HL-60/S4 treated with retinoic acid at 250 ng/mL for 4 days and 3 days (cell line): ENCODE results near the gene LUZP4.
"Not testable (repeated sequence)": the region's sequence is repeated elsewhere in the genome, so short reads cannot be mapped to it uniquely, and the experiment has no call there.

Experiments
- in situ Hi-C: fragments of 300-500 bp; cut with MboI; formaldehyde crosslinking; loops from 2 replicates; pipeline ENCODE4 v1.7.0; 2022; ENCODE audit warnings: low sequenced_read_pairs

Gene LUZP4, protein sequence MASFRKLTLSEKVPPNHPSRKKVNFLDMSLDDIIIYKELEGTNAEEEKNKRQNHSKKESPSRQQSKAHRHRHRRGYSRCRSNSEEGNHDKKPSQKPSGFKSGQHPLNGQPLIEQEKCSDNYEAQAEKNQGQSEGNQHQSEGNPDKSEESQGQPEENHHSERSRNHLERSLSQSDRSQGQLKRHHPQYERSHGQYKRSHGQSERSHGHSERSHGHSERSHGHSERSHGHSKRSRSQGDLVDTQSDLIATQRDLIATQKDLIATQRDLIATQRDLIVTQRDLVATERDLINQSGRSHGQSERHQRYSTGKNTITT

DNA sequence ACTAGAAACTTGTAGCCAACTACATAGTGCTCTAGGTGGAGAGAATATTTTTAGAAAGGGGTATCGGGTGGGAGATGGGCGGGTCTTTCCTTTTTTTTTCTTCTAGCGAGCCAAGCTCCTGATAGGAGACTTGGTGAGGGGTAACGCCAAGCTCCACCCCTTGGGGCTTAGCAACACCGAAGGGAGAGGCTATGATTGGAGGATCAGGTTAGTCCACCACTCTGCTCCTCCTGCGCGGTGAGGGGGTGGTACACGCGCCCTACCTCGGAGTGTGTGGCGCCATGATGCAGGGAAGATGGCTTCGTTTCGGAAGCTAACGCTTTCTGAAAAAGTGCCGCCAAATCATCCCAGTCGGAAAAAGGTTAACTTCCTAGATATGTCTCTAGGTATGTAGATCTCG lies at the start of gene LUZP4:
TSS of gene LUZP4 (plus strand) at position 251 of the 400 bp plus-strand sequence. CDS start at position 296, 45 bp downstream.
- in situ Hi-C loops = no loop called here

DNA sequence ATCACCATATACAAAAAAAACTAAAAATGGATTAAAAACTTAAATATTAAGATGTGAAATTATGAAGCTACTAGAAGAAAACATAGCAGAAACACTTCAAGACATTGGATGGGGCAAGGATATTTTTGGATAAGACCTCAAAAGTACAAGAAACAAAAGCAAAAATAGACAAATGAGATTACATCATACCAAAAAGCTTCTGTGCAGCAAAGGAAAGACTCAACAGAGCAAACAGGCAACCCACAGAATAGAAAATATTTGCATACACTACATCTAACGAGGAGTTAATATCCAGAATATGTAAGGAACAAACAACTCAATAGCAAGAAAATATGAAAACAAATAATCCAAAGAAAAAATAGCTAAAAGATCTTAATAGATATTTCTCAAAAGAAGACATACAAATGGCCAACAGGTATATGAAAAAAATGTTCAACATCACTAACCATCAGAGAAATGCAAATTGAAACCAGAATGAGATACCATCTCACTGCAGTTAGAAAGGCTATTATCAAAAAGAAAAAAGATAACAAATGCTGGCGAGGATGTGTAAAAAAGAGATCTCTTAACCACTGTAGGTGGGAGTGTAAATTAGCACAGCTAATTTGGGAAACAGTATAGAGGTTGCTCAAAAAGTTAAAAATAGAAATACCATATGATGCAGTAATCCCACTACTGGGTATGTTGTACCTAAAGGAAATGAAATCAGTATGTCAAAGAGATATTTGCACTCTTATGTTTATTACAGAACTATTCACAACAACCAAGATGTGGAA lies 37.9 kb upstream of the LUZP4 start:
- in situ Hi-C loops = no loop called here

DNA sequence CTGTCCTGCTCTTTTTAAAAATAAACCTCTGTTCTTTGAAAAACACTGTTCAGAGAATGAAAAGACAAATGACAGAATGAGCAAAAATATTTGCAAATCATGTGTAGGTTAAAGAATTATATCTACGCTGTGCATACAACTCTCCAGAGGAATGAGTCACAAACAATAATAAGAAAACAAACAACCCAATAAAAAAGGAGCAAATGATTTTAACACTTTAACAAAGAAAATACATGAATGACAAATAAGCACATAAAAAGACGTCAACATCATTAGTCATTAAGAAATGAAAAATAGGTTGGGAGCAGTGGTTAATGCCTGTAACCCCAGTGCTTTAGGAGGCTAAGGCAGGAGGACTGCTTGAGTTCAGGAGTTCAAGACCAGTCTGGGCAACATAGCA lies 34.5 kb upstream of the LUZP4 start:
- in situ Hi-C loops = no loop called here

DNA sequence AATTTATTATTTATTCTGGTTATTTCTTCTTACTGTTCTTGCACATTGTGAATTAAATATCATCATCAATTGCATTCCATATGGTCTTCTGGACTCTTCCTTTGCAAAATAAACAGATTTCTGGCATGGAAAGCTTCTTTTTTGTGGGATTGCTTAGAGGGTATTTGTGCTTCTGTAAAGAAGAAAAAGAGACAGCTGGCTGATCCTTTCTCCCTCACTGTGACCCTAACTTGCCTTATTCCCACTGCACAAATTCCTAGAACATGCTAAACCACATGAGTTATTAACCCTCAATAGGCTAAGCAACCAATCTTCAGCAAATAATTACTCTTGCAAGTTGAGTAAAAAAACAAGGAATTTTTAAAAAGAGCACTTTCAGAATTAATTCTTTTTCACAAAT lies 31.8 kb upstream of the LUZP4 start:
- in situ Hi-C loops = no loop called here

DNA sequence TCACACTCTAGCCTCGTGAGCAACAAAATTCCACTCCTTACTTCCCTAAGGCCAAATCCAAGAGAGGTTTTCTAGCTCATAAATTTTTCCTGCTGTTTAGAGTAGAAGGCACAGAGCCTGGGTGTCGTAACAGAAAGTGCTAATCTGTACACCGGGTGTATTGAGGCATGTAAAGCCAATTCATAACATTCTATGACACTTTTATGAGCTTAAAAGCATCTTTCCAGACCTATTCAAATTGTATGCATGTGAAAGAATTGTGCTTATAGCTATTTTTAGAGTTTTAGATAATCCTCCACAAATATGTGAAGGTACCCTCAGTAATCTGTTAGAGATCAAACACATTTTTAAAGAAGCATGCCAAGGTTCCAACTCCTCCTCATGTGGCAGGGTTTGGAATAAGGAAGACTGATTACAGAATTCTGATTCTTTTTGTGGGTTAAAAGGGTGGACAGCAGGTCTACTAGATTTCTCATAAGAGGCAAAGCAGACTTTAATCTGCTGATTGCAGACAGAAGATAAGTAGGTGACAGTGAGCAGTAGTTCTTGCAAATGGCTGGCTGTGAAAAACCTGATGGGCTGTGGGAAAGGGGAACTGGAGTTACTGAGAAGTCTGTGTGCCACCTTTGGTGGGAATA lies 30.2 kb upstream of the LUZP4 start:
- in situ Hi-C loops = no loop called here

DNA sequence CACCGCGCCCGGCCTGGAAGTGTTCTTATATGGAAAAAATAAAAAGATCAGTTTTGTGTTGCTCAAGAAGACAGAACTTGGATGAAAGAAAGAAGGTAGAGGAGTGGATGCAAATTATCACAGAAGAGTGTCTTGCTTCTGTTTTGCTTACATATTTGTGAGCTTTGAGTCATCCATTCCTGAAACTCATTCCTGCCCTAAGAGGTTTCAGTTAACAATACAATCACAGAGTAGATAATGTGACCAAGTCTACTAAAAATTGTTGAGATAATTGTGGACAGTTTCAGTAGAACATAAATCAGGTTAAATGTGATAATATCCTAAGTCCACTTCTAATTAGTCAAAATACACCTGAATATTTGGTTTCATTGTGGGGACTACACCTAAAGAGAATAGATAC lies 29.2 kb upstream of the LUZP4 start:
- in situ Hi-C loops = no loop called here

DNA sequence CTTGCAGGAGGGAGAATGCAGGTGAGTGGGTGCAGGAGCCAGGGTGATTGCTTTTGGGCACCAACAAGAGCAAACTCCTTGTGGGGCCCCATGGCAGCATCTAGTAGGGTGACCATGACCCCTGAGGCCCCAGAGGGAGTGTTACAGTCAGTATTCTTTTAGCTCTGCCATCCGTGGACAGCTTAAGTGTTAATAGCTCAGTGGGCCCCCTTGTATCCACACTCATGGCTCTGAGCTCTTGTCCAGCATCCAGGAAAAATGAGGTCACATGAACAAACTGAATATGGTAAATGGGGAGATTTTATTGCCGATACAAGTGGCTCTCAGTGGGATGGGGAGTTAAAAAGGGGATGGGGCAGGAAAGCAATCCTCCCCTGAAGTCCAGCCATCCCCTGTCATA lies 28.4 kb upstream of the LUZP4 start:
- in situ Hi-C loops = no loop called here

DNA sequence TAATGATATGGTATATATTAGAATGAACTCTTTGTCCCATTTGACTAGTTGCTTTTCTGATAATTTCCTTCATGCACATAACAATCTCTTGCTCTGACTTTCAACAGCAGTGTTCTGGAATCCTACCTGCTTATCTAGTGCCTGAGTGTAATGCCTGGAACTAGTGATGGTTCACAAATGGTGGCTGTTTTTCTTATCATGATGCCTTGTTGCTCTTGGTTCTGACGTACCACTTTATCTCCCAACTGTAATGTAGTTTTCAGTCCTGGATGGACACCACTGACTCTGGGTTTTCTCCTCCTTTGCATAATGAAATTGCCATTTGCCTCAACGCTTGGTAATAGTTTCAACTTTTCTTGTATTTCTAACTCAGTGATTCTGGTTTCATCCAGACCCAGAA lies 25.5 kb upstream of the LUZP4 start:
- in situ Hi-C loops = no loop called here

DNA sequence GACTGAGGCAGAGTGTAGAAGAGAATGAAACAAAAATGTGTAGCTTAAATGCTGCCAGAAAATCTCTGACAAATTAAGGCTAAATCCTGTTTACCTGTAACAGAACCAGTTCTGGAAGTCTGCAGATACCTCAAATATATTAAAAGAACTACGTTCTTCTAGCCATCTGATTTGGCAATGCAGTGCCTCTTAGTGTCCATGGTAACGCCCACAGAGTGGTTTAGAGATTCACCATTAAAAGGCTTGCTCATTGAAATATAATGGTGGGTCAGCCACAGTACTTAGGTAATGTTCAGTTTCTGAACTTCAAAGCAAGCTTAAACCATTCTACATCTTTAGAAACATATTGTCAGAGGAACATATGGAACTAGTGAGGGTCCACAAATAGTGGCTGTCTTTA lies 23.2 kb upstream of the LUZP4 start:
- in situ Hi-C loops = no loop called here

DNA sequence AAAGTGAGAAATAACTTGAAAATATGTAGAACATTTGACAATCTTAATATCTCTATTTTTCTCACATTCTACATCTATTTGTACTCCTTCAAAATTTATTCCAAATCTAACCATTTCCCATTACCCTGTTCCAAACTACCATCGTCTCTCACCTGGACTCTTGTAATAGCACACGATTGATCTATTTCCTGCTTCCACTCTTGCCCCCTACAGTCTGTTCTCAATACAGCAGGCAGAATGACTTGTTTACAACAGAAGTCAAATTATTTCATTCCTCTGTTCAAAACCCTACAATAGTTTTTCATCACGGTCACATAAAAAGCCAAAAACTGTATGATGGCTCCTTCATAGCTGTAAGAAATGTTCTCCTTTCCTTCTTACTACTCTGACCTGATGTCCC lies 21.1 kb upstream of the LUZP4 start:
- in situ Hi-C loops = no loop called here

DNA sequence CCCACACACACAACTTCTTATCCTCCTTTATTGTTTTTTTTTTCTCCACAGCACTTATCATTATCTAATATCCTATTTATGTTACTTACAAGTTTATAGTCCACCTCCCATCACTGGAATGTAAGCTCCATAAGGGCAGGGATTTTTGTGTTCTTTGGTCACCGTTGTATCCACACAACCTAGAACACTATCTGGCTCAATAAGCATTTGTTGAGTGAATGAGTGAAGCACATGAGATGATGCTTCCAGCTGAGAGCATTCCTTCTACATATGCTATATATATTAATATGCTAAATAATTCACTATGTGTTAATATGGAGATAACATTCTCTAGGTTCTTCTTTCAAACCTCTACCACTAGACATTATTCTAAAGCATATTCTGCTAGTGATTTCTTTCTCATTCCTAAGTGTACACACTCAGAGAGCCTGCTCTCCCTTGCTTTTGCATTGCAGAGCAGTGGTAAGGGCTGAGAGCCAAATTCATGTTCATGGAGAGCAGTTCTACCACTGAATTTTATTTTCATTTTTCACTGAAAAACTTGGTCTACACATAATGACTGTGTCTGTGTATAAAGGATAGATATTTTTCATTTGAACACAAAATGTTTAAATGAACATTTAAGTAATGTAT lies 20.3 kb upstream of the LUZP4 start:
- in situ Hi-C loops = no loop called here

DNA sequence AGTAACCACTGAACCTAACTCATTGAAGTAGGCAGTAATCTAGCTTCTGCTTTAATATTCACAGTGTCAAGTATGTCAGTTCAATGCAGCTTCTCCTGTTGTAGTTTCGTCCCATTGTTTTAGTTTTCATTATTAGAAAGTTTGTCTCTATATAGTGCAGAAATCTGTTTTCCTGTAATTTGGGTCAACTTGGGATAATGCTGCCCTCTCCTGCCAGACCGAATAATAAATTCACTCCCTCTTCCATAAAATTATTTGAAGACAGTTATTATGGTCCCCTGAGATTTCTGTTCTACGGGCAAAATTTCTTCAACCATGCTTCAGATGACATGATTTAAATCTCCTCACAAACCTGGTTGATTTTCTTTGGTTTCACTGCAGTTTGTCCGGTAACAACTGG lies 4.6 kb upstream of the LUZP4 start:
- in situ Hi-C loops = no loop called here

DNA sequence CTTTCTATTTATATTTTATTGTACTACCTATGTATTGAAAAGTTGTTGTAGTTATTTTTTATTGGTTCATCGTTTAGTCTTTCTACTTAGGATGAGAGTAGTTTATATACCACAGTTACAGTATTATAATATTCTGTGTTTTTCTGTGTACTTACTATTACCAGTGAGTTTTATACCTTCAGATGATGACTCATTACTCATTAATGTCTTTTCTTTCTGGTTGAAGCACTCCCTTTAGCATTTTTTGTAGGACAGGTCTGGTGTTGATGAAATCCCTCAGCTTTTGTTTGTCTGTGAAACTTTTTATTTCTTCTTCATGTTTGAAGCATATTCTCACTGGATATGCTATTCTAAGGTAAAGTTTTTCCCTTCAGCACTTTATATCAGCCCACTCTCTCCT lies 7.7 kb downstream of the LUZP4 start:
- in situ Hi-C loops = no loop called here

DNA sequence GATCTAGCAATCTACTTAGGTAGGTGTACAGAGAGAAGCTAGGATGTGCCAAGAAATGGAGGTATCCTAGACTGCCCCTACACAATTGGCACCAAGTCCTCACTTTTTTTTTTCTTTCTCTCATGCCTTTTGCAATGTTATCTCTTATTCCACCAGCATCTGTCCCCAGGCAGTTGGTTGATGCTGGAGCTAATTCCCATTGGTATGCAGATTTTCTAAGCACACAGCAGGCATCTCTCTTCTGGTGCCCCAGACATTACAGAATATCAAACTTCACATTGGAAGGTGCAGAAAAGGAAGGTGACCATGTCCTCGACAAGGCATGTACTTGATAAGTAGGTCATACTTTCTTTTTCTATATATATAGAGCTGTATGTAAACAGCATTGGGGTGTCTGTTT lies 21.6 kb downstream of the LUZP4 start:
- in situ Hi-C loops = no loop called here

DNA sequence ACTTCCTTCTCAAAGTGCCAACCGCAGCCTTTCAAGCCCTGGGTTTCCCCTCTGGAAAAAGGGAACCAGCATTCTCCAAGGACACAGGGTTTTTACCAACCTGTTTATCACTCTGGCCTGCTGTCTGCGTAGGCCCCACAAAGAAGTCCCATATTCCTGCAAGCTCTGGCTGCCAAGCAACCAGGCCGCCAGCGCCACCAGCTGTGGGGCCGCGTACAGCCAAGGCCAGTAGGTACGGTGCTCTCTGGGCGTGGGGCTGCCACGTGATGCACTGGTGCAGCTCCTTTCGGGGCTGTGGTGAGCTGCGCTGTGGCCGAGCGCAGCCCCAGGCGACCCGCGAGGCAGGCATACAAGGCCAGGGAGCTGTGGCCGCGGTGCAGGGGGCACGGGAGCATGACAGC lies 22.1 kb downstream of the LUZP4 start:
- in situ Hi-C loops = no loop called here

DNA sequence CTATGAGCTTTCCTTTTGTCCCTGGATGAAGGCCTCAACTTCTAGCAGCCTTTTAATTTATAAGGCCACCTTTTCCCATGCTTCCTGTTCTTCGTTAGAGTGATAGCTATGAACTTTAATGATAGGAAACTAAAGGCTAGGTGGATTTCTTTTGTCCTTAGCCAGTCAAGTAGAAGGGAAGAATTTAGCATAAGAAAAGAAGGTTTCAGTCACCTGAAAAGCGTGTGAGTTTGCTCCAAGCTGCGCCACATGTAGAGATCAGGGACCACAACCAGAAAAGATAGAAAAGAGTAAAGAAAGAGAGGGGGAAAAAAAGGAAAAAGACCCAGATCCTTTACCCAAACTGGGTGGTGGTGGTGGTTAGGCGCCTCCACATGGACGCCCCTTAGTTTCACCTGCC lies 28.6 kb downstream of the LUZP4 start:
- in situ Hi-C loops = no loop called here

DNA sequence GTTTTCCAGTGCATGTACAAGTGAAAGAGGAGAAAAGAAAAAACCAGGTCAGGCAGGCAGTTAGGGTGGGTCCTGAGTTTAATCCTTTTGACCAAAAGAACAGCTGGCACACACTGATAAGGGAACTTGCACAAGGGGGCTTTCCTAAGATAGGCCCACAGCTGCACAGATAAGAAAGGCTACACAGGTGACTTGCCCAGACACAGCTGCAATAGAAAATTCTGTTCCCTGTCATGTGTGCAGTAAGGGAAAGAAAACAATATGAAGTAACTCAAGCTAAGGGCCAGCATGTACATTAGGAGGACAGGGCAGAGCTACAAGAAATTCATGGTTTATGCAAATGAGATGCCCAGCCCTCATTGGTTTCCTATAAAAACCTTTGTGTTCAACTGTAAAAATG lies 32.9 kb downstream of the LUZP4 start:
- in situ Hi-C loops = no loop called here

DNA sequence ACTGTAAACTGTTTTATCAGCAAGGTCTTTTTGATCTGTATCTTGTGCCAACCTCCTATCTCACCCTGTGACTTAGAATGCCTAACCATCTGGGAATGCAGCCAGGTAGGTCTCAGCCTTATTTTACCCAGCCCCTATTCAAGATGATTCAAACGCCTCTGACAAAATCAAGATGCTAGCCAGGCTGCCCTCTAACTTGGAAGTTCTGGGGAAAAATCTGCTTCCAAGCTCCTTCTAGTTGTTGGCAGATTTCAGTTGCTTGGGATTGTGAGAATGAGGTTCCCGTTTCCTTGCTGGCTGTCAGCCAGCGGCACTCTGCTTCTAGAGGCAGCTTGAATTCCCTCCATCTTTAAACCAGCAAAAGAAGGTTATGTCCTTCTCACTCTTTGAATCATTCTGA lies 34.7 kb downstream of the LUZP4 start:
- in situ Hi-C loops = no loop called here

DNA sequence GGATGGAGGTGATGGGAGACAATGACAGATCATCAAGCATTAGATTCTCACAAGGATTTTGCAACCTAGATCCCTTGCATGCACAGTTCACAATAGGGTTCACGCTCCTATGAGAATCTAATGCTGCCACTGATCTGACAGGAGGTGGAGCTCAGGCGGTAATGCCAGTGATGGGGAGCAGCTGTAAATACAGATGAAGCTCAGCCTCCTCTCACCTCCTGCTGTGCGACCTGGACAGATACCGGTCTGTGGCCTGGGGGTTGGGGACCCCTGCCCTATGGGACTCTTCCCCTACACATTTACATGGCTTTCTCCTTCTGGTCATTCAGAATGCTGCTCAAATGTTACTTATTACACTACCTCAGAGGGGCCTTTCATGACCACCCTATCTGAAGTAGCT lies 39.8 kb downstream of the LUZP4 start:
- in situ Hi-C loops = not testable (repeated sequence)

DNA sequence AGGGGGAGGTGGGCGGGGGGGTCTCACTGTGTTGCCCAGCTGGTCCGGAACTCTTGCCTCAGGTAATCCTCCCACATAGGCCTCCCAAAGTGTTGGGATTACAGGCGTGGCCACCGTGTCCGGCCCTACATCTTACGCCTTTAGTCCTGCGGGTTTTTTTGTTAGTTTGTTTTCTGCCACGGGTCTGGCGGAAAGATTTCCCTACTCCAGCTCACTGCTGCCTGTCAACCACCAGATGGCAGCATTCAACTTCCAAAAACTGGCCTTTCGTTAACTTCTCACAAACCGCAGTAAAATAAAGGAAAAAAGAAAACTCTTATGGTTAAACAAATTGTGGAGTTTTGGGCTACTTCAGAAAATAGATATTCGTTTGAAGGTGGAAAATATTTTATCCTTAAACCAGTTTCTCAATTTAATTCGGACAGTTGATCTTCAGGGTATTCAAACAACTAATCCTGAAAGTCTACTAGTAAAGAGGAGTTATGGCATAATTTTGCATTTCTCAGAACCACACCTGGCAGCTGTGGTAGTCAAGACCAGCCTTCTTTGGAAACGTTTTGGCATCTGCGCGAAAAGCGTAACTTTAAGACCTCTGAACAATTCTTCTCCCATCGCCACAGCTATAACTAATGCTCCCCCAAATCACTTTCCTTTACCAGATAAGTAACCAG lies 41.1 kb downstream of the LUZP4 start:
- in situ Hi-C loops = no loop called here

DNA sequence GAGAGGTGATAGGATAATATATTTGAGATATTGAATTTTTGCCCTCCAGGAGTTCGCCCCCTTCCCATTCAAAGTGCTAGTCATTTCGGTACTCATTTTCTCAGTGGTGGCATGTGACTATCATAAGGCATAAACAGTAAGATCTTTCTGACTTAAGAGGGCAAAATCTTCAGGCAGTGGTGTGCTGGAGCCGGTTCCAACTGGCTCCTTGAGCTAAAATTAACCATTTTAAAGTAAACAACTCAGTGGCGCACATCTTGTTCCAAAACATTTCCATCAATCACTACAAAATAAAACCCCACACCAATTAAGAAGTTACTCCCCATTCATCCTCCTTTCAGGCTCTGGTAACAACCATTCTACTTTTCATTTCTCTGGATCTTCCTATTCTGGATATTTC lies 43.3 kb downstream of the LUZP4 start:
- in situ Hi-C loops = no loop called here
